GM21737 (cell line): ENCODE data around the gene GDNF.
A peak's percentile ranks its signal among the peaks of the same experiment; 100 is the strongest.

Experiments
- ATAC-seq: cut with Tn5 transposase; IDR thresholded peaks from one replicate; pipeline ENCODE4 v1.9.1; 2021; ENCODE audit warnings: mild to moderate bottlenecking, moderate library complexity; ENCODE audit not compliant: unreplicated experiment

The GDNF gene

GRCh38 chr5:37847978-37848425, 8.2 kb upstream of the GDNF start:
- ATAC-seq: no peak

- ATAC-seq: no peak
These were observed 7.0 kb upstream of the GDNF start for GRCh38 chr5:37846786-37847310.

GRCh38 chr5:37844009-37844408, 4.2 kb upstream of the GDNF start:
- ATAC-seq: no peak

- no peak for ATAC-seq
These were observed 2.2 kb upstream of the GDNF start for GRCh38 chr5:37842048-37842447.

GRCh38 chr5:37841203-37841602, 1.4 kb upstream of the GDNF start:
- no peak for ATAC-seq

GRCh38 chr5:37840053-37841034, 503 bp upstream of the GDNF start:
- ATAC-seq: no peak

GRCh38 chr5:37838933-37839341, 904 bp downstream of the GDNF start:
- ATAC-seq: no peak

GRCh38 chr5:37838152-37838932, 1.5 kb downstream of the GDNF start:
- no peak for ATAC-seq

- ATAC-seq: peak; percentile 60
These were observed 2.3 kb downstream of the GDNF start for GRCh38 chr5:37837414-37838032.

- no peak for ATAC-seq
These were observed 3.0 kb downstream of the GDNF start for GRCh38 chr5:37836592-37837413.

GRCh38 chr5:37836235-37836591, 3.6 kb downstream of the GDNF start:
- ATAC-seq: no peak

- no peak for ATAC-seq
These were observed 4.4 kb downstream of the GDNF start for GRCh38 chr5:37835380-37835973.

- ATAC-seq: no peak
These were observed 5.1 kb downstream of the GDNF start for GRCh38 chr5:37834542-37835379.

GRCh38 chr5:37833990-37834389, 5.9 kb downstream of the GDNF start:
- no peak for ATAC-seq

- no peak for ATAC-seq
These were observed 7.9 kb downstream of the GDNF start for GRCh38 chr5:37831821-37832534.

- no peak for ATAC-seq
These were observed 9.5 kb downstream of the GDNF start for GRCh38 chr5:37830348-37830747.

GRCh38 chr5:37825334-37825915, 14.4 kb downstream of the GDNF start:
- no peak for ATAC-seq
